ENCODE results near the gene LIPJ.

LIPJ gene

GRCh38 chr10:88586462-88586861 lies at the start of gene LIPJ:
LIPJ (plus strand) TSS chr10:88586762; CDS start chr10:88590688, 3,926 bp downstream.
- DNase-seq (ENCODE audit: low read depth), result no peak

GRCh38 chr10:88537322-88537721 lies 49.2 kb upstream of the LIPJ start:
- no peak for DNase-seq (ENCODE audit: low read depth)

- no peak for DNase-seq (ENCODE audit: low read depth)
Measured at GRCh38 chr10:88538048-88538447, 48.5 kb upstream of the LIPJ start.

GRCh38 chr10:88540351-88540750 lies 46.2 kb upstream of the LIPJ start:
- no peak for DNase-seq (ENCODE audit: low read depth)

- no peak for DNase-seq (ENCODE audit: low read depth)
Measured at GRCh38 chr10:88541116-88541626, 45.4 kb upstream of the LIPJ start.

- no peak for DNase-seq (ENCODE audit: low read depth)
Measured at GRCh38 chr10:88542522-88542921, 44.0 kb upstream of the LIPJ start.

GRCh38 chr10:88544140-88544870 lies 42.3 kb upstream of the LIPJ start:
- no peak for DNase-seq (ENCODE audit: low read depth)

GRCh38 chr10:88545359-88545758 lies 41.2 kb upstream of the LIPJ start:
- no peak for DNase-seq (ENCODE audit: low read depth)

- no peak for DNase-seq (ENCODE audit: low read depth)
Measured at GRCh38 chr10:88546497-88546896, 40.1 kb upstream of the LIPJ start.

- no peak for DNase-seq (ENCODE audit: low read depth)
Measured at GRCh38 chr10:88551246-88551645, 35.3 kb upstream of the LIPJ start.

GRCh38 chr10:88553116-88553752 lies 33.3 kb upstream of the LIPJ start:
- peak; percentile 4 for DNase-seq (ENCODE audit: low read depth)

- DNase-seq (ENCODE audit: low read depth), result no peak
Measured at GRCh38 chr10:88555190-88555908, 31.2 kb upstream of the LIPJ start.

GRCh38 chr10:88557256-88557655 lies 29.3 kb upstream of the LIPJ start:
- DNase-seq (ENCODE audit: low read depth), result no peak

- no peak for DNase-seq (ENCODE audit: low read depth)
Measured at GRCh38 chr10:88557658-88558057, 28.9 kb upstream of the LIPJ start.

- no peak for DNase-seq (ENCODE audit: low read depth)
Measured at GRCh38 chr10:88562152-88562551, 24.4 kb upstream of the LIPJ start.

GRCh38 chr10:88565072-88565471 lies 21.5 kb upstream of the LIPJ start:
- no peak for DNase-seq (ENCODE audit: low read depth)

GRCh38 chr10:88582411-88582805 lies 4.2 kb upstream of the LIPJ start:
- DNase-seq (ENCODE audit: low read depth), result no peak

GRCh38 chr10:88582806-88583583 lies 3.6 kb upstream of the LIPJ start, which contains the start of gene RNLS:
RNLS (minus strand) TSS chr10:88583318.
- peak; percentile 54 for DNase-seq (ENCODE audit: low read depth)

GRCh38 chr10:88583584-88583957 lies 3.0 kb upstream of the LIPJ start:
- no peak for DNase-seq (ENCODE audit: low read depth)

- no peak for DNase-seq (ENCODE audit: low read depth)
Measured at GRCh38 chr10:88592381-88592780, 5.8 kb downstream of the LIPJ start.

- no peak for DNase-seq (ENCODE audit: low read depth)
Measured at GRCh38 chr10:88592906-88593305, 6.3 kb downstream of the LIPJ start.

GRCh38 chr10:88594482-88594881 lies 7.9 kb downstream of the LIPJ start:
- DNase-seq (ENCODE audit: low read depth), result no peak
